ENCODE data around the gene SUMO4. TPM values are rescaled to one million over a fixed set of nuclear protein-coding genes. Genes with fewer than 3 reads are reported as not detected.

Gene SUMO4
- total RNA-seq, 4 donors from 2014 or later: 0.58 to 2.1 (median 1.0) TPM

DNA sequence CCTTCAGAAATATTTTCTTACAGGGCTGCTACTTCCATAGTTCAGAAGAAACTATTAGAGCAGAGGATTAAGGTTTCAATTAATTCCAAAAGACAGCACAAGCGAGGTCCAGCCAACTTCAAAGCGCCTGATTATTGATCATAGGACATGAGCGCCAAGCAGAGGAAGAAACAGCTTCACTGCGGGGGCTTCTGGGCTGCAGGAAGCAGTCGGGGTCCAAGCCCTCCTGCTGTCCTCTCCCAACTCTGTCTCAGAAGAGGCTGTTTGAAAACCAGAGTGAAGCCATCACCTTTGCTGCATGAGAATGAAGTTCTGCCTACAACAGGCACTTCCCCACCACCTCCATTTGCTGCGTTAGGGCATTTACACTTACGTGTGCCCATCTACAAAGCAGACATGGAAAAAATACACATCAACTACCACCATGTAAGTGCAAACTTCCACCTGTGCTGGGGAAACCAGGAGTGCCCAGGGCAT is 23.9 kb downstream of the SUMO4 start:
- 80% methylated on average over 7 of the region's 7 CpGs for WGBS
- H3K27ac ChIP-seq (replicated peaks in 1 of 4): peak overlapping the region in 1 of 4 donors; percentile 19
- intact Hi-C loops (cut with DNase I): no loop called here

GRCh38 chr6:149425224-149425623 is 25.2 kb downstream of the SUMO4 start:
- TF ChIP-seq POLR2A (IDR thresholded peaks at IDR 0.05; ENCODE audit: low read depth): no peak
- TF ChIP-seq EP300 (IDR thresholded peaks at IDR 0.05): no peak
- no peak for TF ChIP-seq POLR2AphosphoS5 (IDR thresholded peaks at IDR 0.05)
- TF ChIP-seq CTCF (IDR thresholded peaks at IDR 0.05): no peak
- Histone ChIP-seq H3K27me3 (peaks cover 0 to 3% (median 0%) of the 10 kb centered on the region in 4 donors), H3K4me3 (no peak overlapping the region), H3K27ac (replicated peaks in 1 of 4) (no peak overlapping the region), H3K9me3 (no peaks in the 10 kb centered on the region), H3K36me3 (no peaks in the 10 kb centered on the region), H3K4me1 (peaks cover 0 to 18% (median 11%) of the 10 kb centered on the region in 4 donors)
- intact Hi-C loops (cut with DNase I): no loop called here
- DNase-seq (ENCODE audit: extremely low spot score): peak; percentile 66
- 92% methylated on average over 2 of the region's 8 CpGs for WGBS

More for the DNA sequence above, 23.9 kb downstream of the SUMO4 start:
- H3K36me3 ChIP-seq: no peaks in the 10 kb centered on the region
- peak; percentile 79 for DNase-seq (ENCODE audit: extremely low spot score)
- peaks cover 0 to 3% (median 0%) of the 10 kb centered on the region in 4 donors for H3K27me3 ChIP-seq
- H3K4me1 ChIP-seq: peaks cover 0 to 18% (median 11%) of the 10 kb centered on the region in 4 donors
- H3K9me3 ChIP-seq: no peaks in the 10 kb centered on the region
- no peak for TF ChIP-seq CTCF (IDR thresholded peaks at IDR 0.05)
- TF ChIP-seq EP300 (IDR thresholded peaks at IDR 0.05): no peak
- no peak for TF ChIP-seq POLR2A (IDR thresholded peaks at IDR 0.05; ENCODE audit: low read depth)
- no peak for TF ChIP-seq POLR2AphosphoS5 (IDR thresholded peaks at IDR 0.05)
- H3K4me3 ChIP-seq: peak overlapping the region in 2 of 4 donors; percentile 2 to 7

DNA sequence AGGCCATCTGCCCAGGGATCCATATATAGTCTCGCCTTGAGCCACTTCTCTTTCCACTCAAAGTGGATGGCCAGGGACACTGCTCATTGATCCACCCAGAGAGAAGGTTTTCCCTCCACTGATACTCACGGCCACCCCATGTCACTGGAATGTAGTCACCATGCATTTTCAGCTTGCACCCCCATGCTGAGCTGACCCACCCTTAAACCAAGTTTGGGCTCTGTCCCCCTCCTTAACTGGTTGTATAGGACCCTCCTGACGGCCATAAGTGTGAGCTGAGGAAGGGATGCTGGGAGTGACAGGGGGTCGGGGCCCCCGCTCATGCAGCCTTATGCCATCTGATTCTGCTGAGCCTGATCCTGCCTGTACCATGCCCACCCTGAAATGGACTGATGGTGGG is 25.7 kb downstream of the SUMO4 start:
- intact Hi-C loops (cut with DNase I): no loop called here

GRCh38 chr6:149428606-149429005 is 28.5 kb downstream of the SUMO4 start:
- no peaks in the 10 kb centered on the region for H3K9me3 ChIP-seq
- no peak overlapping the region for H3K4me3 ChIP-seq
- no peak overlapping the region for H3K27ac ChIP-seq (replicated peaks in 1 of 4)
- WGBS: 100% methylated on average over 3 of the region's 4 CpGs
- peaks cover 3 to 20% (median 14%) of the 10 kb centered on the region in 4 donors for H3K4me1 ChIP-seq
- H3K27me3 ChIP-seq: no peaks in the 10 kb centered on the region
- TF ChIP-seq CTCF (IDR thresholded peaks at IDR 0.05) (no peak), POLR2A (IDR thresholded peaks at IDR 0.05; ENCODE audit: low read depth) (no peak), EP300 (IDR thresholded peaks at IDR 0.05) (no peak), POLR2AphosphoS5 (IDR thresholded peaks at IDR 0.05) (no peak)
- peak; percentile 60 for DNase-seq (ENCODE audit: extremely low spot score)
- intact Hi-C loops (cut with DNase I): no loop called here
- H3K36me3 ChIP-seq: no peaks in the 10 kb centered on the region

More for the DNA sequence above, 25.7 kb downstream of the SUMO4 start:
- no peak for TF ChIP-seq POLR2A (IDR thresholded peaks at IDR 0.05; ENCODE audit: low read depth)
- no peak for TF ChIP-seq CTCF (IDR thresholded peaks at IDR 0.05)
- no peak for TF ChIP-seq POLR2AphosphoS5 (IDR thresholded peaks at IDR 0.05)
- TF ChIP-seq EP300 (IDR thresholded peaks at IDR 0.05): no peak
- Histone ChIP-seq H3K27ac (replicated peaks in 1 of 4) (no peak overlapping the region), H3K9me3 (no peaks in the 10 kb centered on the region), H3K36me3 (no peaks in the 10 kb centered on the region), H3K27me3 (peaks cover 0 to 3% (median 0%) of the 10 kb centered on the region in 4 donors), H3K4me1 (peaks cover 0 to 18% (median 11%) of the 10 kb centered on the region in 4 donors), H3K4me3 (no peak overlapping the region)
- WGBS: 88% methylated on average over 2 of the region's 5 CpGs
- peak; percentile 75 for DNase-seq (ENCODE audit: extremely low spot score)
